Measurements from ENCODE around the gene VTI1A.

Gene VTI1A

DNA sequence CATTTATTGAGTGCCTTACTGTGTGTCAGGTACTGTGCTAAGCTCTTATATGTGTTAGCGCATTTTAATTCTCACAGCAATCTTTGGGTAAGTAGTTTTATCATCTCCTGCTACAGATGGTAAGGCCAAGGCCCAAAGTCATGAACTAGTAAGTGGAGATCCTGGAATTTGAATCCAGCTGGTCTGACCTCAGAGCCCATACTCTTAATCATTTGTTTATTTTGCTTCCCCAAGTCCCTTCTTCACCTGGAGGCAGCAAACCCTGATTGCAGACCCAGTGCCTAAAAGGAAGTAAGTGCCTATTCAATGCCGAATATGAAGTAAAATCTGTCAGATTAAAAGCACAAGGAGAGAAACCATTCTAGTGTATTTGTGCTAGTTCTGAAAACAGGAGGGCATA, 320.1 kb downstream of the VTI1A start:
- DNase-seq = no peak

DNA sequence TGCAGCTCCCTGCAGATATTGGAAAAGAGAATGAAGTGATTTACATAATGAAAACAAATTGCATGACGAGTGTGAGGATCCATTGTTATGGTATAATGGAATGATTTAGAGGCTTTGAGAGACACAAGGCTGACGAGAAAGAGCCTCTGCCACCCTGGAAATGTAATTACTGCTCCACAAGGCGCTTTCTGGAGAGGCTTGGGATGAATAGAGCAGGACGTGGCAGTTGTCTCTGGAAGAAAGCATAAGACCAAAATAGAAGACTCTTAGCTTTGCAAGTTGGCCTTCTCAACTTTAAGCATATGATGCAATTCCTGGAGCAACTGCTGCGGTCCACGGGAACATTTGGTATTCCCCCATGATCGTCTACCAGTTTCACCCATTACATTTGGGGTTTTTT, 321.1 kb downstream of the VTI1A start:
- DNase-seq = no peak

DNA sequence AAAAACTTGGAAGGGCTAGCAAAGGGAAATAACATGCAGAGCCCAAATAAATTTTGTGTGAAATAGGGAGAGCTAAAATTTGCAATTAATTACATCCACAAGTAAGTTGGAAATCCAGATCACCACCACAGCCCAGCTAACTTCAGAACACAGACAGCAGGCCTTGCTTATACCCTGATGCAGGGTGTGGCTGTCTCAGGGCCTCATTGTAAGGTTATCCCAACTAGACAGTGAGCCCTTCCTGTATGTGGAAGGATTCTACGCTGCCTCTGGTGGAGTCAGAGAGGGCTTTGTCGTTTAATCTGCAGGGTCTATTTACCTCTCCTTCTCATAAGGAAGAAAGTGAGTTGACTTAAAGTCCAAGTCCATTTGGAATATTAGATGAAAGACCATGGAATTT, 322.1 kb downstream of the VTI1A start:
- DNase-seq = no peak

DNA sequence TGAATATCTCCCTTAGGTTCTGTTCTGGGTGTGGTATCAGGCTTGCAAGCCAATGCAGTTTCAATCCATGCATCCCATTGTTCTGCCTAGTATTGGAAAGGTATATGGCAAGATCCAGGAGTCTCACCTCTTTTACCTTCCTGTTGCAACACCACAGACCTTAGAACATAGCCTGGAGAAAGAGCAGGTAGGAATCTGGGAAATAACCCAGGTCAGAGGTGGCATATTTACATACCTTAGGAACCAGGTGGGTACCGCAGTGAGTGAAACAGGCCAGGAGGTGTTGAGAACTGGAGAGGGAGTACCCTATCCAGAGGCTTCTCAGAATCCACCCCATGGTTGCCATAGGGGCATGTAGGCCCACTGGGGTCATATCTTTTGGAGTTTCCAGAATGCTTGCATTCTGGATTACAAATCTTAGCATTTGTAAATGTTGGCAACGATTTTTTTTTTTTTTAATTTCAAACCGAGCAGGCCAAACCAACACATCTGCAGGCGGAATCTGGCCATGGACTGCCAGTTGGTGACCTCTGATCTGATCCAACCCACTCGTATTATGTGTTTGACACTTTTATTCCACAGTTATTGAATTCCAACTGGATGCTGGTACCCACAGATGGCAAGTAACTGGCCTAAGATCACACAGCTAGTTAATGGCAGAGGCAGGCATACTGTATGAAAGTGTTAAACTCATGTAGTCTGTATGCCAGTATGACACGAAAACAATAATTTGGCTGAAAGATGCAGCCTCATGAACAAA, 322.8 kb downstream of the VTI1A start:
- no peak for DNase-seq

DNA sequence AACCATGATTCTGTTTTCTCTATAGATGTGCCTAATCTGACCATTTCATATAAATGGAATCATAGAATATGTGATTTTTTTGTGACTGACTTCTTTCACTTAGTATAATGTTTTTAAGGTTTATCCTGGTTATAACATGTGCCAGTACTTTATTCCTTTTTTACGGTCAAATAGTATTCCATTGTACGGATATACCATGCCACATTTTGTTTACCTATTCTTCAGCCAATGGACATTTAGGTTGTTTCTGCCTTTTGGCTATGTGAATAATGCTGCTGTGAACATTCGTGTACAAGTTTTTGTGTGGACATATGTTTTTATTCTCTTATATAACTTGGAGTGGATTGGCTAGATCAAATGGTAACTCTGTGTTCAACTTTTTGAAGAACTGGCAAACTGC, 324.7 kb downstream of the VTI1A start:
- DNase-seq = no peak

DNA sequence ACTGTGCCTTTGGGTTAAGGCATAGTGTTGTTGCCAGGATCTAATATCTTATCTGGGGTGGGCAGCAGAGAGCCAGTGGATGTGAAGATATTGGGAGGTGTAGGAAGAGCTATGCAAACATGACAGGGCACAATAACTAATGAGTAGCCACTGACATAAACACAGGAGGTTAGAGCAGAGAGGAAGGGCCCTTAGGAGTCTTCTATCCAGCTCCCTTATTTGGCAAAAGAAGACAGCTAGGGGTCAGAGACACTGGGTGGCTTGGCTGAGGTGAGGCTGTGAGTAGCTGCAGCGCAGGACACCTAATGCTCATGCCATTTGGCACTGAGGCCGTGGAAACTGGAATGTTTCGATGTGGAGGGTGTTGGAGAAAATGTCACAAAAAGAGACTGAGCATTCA, 326.8 kb downstream of the VTI1A start:
- DNase-seq = no peak

DNA sequence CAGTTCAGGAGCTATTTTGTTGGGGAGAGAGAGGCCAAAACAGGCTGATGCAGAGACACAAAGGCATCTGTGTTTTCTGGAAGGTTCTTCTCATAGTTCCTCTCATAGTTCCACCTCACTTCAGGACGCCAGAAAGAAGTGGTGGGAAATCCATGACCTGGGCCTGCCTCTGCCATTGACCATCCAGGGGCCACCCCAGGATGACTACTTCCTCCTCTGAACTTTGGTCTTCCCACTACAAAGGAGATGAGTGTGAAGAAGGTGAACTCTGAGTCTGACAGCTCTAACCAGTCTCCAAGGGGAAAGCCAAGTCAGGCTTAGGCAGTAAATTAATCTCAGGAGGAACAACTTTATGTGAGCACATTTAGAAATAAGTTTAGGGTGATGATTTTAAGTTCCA, 327.2 kb downstream of the VTI1A start:
- DNase-seq = no peak

DNA sequence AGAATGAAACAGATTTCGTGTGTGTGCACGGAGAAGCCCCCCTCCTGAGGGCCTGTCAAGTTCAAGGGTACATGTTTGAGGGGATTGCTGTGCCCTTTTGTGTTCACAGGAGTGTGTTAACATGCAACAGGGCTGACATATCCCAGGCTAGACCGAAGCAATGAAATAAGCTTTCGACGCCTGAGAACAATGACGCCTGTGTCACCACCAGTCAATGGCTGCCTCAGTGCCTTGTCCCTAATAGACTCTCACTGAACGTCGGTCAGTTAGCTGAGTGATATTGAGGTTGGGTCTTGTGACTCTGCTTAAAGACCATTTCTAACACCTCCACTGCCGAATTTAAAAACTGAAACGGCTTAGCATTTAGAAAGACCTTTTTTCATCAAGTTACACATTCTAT, 327.8 kb downstream of the VTI1A start:
- no peak for DNase-seq

DNA sequence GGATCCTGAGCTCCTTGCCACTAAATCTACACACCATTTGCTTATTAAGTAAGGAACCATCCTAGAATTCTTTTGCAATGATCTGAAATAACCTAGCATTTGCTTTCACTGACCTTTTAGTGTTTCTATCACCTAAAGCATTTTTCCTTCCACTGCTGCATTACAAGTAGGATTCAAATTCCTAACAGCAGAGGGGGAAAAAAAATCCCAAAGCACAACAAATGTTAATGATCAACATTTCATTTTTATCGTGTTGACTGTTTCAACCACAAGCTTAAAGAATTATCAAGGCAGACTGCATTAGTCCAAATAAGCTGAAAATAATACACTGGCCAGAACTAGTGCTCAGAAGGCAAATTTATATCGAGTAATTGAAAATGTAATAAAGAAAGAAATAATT, 328.4 kb downstream of the VTI1A start:
- DNase-seq = no peak

DNA sequence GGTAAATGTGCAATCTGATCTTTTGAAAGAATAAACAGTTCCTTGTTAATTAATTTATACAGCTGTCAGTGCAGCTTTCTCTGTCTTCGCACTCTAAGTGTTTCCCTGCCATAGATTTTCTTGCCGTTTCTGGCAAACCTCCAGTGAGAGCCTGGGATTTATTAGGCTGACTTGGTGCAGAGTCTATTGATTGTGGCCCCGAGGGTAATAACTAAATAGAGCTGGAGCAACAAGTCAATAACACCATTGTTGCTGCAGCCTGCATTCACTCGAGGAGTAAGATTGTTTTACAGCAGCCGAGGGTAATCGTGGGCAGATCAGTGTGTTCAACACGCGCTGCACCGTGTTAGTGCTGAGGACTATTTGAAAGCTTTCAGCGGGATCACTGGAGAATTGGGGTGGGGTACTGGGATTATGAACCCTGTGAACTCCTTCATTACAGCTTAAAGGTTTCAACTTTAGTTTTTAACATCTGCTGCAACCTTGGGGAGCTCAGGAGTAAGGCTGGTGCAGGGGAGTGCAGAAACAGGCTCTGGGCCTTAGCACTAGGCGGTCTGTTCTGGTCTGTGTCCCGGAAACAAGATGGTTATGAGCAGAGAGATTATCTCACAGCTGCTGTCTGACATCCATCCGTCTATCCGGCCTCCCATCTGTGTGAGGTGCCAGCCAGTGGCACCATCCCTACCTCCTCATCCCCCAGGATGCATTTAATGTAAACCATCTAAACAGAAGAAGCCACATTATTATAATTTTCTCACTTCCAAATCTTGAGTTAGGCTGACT, 329.1 kb downstream of the VTI1A start:
- no peak for DNase-seq

DNA sequence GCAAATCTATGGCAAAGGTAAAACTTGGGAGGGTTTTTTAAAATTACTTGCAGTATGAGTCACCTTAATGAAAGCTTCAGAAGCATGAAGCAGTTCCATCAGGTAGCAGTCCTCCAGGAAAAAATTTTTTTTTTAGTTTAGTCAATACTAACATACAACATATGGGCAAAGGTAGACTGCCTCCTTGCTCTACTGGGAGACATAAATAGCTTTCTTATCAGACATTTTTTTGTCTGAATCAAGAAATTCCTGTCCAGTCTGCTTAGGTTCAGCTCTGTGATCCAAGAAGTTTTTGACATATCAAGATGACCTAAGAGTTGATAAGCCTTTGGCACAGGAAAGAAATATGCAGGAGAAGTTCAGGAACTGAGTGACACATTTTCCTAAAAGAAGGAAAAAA, 331.6 kb downstream of the VTI1A start:
- no peak for DNase-seq

DNA sequence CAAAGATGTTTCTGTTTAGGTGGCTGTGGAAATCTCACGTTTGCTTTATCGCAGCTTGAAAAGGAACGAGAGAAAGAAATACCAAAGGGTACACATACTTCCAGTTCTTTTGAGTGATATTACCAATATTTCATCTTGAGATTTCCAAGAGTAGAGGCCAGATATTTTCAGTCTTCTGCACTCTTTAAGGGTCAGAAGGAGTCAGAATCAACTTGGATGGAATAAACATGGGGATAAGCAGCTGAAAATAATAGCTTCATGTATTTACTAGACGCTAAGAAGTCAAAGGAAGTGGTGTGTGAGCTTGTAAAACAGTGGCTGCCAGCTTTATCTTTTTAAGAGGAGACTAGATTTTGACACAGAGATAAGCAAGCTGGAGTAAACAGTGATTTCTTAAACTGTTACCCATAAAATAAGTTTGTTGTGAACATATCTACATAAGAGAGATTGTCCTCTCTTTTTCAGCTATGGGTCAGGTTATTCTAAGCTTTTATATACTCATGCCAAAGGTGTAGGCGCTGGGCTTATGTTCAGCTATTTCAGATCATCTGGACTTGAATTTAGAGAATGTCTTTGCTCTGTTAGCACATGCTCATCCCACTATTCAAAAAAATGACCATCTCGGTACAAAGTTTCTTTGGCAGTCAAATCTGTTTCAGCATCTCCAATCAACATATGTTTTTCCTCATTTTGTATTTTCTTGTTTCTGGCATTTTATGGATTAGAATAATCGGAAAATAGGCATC, 332.2 kb downstream of the VTI1A start:
- DNase-seq = no peak

DNA sequence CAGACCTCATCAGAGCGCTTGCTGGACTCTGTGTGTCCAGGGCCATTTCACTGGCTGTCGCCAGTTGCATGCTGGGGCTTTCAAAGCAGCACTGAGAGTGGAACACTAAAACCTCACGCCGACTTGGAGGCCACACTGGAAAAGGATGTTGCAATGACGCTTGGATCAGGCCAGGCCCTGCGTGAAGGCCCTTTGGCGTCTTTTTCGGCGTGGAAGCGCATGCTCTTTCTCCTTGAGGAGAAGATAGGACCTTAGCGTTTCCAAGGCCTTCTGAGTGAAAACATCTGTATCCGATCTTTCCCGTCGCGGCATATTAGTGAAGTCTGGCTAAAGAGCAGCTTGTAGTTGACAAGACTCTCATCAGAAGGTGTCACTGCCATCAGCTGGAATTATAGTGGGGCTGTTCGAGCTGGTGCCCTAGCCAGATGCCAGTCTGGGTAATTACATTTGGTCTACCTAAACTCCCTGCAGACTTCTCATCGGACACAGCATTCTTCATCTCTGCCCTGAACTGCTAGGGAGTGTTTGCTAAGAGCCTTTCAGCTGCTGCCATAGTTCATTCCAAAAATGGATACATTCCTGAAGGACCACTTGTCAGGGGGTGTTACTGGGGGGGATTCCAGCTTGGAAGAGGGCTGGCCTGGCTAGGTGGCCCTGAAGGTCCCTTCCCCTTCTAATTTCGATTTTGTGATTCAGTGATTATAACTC, 335.3 kb downstream of the VTI1A start:
- no peak for DNase-seq

DNA sequence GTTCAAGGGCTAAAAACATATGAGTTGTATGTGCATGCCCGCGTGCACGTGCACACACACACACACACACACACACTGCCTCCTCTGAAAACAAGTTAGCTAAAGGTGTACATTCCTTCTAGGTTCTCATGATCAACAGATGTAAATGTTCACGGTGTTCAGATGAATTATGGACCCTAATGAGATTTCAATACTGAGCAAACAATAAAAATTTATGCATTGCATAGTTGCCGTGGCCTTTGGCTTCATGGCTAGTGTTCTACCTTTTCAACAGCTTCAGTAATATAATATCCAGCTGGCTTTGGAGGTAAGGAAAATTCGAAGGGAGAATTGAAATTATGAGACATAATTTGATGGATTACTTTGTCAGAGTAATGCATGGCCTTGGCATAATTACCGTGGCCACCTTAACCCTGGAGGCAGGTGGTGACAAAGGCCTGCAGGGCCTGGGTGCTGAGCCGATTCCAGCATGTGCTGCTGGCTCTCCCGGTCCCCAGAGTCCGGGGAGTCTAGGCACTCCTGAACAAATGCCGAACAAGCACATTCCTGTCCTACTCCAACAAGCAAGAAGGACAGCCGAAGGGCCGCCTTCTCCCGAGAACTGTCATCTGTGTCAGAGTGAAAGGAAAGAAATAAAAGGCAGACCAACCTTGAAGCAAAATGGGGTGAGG, 336.5 kb downstream of the VTI1A start:
- DNase-seq = no peak

DNA sequence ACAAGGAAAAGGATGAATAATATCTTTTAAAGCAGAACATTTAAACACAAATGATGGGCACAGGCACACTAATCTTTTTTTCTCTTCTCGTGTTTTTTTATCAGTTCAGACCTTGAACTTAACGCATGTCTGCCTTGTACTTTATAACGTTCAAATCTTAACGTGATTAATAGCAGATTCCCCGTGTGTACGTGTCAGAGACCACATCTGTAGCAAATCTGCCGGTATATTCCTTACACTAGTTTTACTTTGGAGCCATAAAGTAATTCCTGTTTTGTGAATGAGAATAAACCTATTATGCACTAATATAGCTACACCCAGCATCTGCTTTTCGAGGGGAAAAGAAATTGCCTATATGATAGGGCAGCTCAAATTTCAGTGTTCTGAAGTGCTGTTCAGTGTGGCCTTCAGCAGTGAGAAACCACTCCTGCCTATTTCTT, 337.0 kb downstream of the VTI1A start:
- no peak for DNase-seq

DNA sequence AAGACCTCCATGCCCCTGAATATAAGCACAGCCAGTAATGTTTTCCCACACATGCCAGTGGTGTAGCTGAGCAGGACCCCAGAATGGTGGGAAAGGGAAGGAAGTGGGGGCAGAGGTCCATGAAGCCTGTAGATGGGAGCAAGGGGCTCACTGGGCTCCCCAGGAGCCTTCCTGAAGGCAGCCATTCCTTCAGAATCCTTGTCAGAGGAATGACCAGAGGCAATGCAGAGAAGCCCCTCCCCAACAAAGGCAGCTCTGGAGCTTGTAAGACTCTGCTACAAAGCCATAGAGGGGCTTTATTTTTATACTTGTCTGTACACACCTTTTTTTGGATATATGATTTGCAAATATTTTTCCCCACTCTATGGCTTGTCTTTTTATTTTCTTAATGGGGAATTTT, 338.1 kb downstream of the VTI1A start:
- no peak for DNase-seq

DNA sequence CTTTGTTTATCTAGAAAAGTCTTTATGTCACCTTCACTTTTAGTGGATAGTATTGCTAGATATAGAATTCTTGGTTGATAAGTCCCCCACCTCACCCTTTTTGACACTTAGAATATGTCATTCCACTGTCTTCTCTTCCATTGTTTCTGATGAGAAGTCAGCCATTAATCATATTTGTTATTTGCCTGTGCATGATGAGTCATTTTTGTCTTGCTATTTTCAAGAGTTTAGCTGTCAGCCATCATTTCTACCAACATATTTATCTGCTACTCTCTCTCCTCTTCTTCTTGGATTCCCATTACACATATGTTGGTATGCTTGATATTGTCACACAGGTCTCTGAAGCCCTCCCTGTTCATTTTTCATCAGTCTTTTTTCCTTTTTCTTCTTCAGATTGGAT, 342.2 kb downstream of the VTI1A start:
- DNase-seq = no peak

DNA sequence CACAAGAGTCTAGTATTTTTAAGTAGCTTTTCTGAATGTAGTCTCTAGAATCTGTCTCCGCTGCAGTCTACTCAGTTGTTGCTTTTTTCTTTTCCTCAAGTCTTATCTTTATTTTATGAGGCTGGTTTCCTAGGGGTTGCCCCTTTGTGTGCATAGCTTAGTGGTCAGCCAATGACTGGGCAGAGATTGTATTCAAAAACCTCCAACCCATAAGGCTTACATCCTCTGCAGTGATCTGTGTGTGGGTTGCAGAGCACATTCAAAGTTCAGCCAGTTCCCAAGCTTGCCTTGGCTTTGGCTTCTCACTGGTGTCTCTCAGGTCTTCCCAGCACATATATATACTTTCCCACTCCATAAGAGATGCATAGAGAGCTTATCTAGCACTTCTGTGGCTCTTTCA, 343.0 kb downstream of the VTI1A start:
- DNase-seq = no peak

DNA sequence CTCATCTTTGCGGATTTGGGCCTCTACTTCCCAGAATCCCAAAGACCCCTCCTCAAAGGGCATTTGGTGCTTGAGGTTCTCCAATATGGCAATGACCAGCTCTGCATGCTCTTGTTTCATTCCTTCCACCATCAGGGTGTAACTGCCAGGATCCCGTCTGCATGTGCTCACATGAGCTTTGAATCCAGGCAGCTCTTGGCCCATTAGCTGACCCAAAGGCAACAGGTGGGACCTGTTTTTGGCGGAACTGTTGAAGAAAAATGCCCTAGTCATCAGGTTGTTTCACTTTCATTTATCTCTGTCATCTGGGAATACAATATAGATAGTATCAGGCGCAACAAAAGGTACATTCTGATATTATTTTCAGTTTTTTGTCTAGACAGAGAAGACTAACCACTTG, 343.9 kb downstream of the VTI1A start:
- no peak for DNase-seq

DNA sequence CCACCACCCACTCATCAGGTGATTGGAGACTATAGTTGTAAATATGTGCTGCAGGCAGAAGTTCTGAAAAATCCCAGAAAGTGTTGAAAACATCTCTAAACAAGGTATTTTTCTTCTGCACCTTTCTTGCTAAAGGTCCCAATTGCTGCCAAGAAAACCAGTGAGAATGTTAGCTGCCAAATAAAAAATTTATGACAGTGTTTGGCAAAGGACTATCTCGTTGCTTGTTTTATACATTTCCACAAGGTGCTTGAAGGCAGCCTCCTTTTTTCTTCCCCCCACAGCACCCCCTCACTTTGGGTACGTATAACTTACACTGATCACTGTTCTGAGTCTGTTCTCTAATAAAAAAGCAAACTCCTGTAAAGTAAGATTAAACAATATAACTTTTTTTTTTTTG, 344.4 kb downstream of the VTI1A start:
- no peak for DNase-seq

DNA sequence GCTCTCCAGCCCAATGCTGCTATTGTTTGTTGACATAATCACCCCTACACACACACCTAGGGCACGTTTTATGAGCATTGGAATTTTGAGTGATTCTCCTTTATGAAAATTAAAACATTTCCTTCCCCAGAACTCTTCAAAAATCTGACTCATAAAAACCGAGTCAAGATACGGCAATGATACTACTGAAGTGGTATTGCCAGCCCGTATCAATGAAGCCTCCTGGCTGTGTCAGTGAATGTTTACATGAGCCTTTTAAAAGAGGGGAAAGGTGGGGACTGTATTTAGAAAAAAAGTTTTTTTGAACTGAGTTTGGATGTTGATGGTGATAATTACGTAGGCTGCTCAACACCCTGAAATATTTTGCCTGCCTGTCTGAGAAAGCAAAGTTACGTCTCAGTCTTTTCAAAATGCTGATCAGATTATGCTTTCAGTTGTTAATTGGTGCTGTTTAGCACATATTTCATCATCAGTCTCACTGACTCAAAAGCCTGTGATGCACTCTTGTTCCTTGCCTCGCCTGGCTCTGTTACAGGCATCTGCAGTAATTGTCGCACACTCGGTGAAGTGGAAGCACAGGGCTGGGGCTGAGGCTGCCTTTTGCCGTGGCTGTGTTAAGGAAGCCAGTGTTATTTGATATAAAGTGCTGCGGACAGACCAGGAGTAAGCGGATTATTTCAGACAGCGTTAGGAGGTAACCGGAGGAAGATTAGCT, 345.6 kb downstream of the VTI1A start:
- DNase-seq = no peak
